Vagina (tissue), 2 donors: ENCODE data around the gene KRT71. TPM values are rescaled to one million over a fixed set of nuclear protein-coding genes. Genes with fewer than 3 reads are reported as not detected.
"Not testable (repeated sequence)": the region's sequence is repeated elsewhere in the genome, so short reads cannot be mapped to it uniquely, and the experiment has no call there.

ENCODE experiments used
- DNase-seq, 2 donors: peaks; one replicate each; pipeline ENCODE4 v3.0.0-alpha.2; 2017; ENCODE audit errors: extremely low spot score in 2 of 2
- H3K27ac ChIP-seq: fragments of 200-600 bp; sonication (generic); one replicate; pipeline ENCODE4 v1.5.1; 2019
- H3K27me3 ChIP-seq: fragments of 200-600 bp; sonication (generic); one replicate; pipeline ENCODE4 v1.5.1; 2019
- H3K36me3 ChIP-seq, 2 donors: fragments of 200-600 bp; sonication (generic); one replicate each; pipeline ENCODE4 v1.5.1; 2017 to 2019
- H3K4me1 ChIP-seq: fragments of 200-600 bp; sonication (generic); one replicate; pipeline ENCODE4 v1.5.1; 2019
- H3K4me3 ChIP-seq, 2 donors: fragments of 200-600 bp; sonication (generic); 1 replicate in 1 of 2; 2 replicates in 1 of 2; pipeline ENCODE4 v1.5.1; 2016 to 2019
- H3K9me3 ChIP-seq: fragments of 200-600 bp; sonication (generic); one replicate; pipeline ENCODE4 v1.5.1; 2019
- POLR2A ChIP-seq, 2 donors: fragments of 450-650 bp; IDR thresholded peaks; one replicate each; pipeline ENCODE4 v1.6.1; 2017; ENCODE audit warnings: antibody characterized with exemption in 2 of 2, mild to moderate bottlenecking in 2 of 2, moderate library complexity in 2 of 2
- POLR2AphosphoS5 ChIP-seq, 2 donors: sonication (generic); formaldehyde crosslinking; IDR thresholded peaks; one replicate each; pipeline ENCODE4 v1.9.0; 2017; ENCODE audit warnings: antibody characterized with exemption in 2 of 2, mild to moderate bottlenecking in 2 of 2, low read depth in 1 of 2; ENCODE audit not compliant: insufficient read depth in 1 of 2
- intact Hi-C: fragments of 100-400 bp; cut with DNase I; formaldehyde crosslinking; loops from one replicate; pipeline ENCODE4 v1.15.1; 2023
- total RNA-seq: library from RNA; depleted of rRNA; stranded (reverse); fragments of >200 nt; gene quantifications from one replicate; pipeline ENCODE4 v1.2.3, GENCODE V29; 2016
- TF ChIP-seq, protein P1 (sequence below), 3 experiments: fragments of 450-650 bp in 2 of 3; fragments of 200-600 bp in 1 of 3; sonication (generic) in 1 of 3; IDR thresholded peaks; one replicate each; pipeline ENCODE4 v1.5.1; 2017 to 2019; ENCODE audit warnings: antibody characterized with exemption in 3 of 3, mild to moderate bottlenecking in 2 of 3, moderate library complexity in 2 of 3

The KRT71 gene
- total RNA-seq, 1 donor from 2014 or later, result not detected

DNA sequence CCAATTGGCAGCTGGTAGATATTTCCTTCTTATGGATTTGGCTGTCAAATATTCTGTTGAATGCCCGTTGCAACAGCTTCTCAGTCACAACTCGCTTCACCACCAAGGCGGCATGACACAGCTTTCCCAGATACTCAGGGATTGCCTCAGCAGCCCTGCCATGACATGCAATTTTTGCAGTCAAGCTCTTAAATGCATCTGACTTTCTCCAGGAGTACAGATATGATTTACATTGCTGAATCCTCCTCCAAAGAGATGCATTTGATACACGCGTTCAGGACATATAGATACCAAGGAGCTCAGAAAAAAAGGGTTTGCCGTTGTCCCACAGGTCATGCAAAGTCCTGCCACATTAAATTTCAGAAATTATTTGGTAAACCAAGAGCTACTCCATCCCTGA, 39.2 kb downstream of the KRT71 start:
- peaks cover 12% of the 10 kb centered on the region for H3K4me1 ChIP-seq
- H3K4me3 ChIP-seq, result no peak overlapping the region
- DNase-seq, result peak in 1 of 2 donors; percentile 69
- no peak overlapping the region for H3K27ac ChIP-seq
- TF ChIP-seq POLR2AphosphoS5 (IDR thresholded peaks at IDR 0.05; ENCODE audit: insufficient read depth in 1 of 2, low read depth in 1 of 2) (no peak), POLR2A (IDR thresholded peaks at IDR 0.05) (no peak)
- TF ChIP-seq, protein P1, sequence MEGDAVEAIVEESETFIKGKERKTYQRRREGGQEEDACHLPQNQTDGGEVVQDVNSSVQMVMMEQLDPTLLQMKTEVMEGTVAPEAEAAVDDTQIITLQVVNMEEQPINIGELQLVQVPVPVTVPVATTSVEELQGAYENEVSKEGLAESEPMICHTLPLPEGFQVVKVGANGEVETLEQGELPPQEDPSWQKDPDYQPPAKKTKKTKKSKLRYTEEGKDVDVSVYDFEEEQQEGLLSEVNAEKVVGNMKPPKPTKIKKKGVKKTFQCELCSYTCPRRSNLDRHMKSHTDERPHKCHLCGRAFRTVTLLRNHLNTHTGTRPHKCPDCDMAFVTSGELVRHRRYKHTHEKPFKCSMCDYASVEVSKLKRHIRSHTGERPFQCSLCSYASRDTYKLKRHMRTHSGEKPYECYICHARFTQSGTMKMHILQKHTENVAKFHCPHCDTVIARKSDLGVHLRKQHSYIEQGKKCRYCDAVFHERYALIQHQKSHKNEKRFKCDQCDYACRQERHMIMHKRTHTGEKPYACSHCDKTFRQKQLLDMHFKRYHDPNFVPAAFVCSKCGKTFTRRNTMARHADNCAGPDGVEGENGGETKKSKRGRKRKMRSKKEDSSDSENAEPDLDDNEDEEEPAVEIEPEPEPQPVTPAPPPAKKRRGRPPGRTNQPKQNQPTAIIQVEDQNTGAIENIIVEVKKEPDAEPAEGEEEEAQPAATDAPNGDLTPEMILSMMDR (IDR thresholded peaks at IDR 0.05), result no peak
- intact Hi-C loops, result no loop called here
- no peaks in the 10 kb centered on the region for H3K27me3 ChIP-seq
- no peaks in the 10 kb centered on the region for H3K9me3 ChIP-seq
- H3K36me3 ChIP-seq, result no peaks in the 10 kb centered on the region

DNA sequence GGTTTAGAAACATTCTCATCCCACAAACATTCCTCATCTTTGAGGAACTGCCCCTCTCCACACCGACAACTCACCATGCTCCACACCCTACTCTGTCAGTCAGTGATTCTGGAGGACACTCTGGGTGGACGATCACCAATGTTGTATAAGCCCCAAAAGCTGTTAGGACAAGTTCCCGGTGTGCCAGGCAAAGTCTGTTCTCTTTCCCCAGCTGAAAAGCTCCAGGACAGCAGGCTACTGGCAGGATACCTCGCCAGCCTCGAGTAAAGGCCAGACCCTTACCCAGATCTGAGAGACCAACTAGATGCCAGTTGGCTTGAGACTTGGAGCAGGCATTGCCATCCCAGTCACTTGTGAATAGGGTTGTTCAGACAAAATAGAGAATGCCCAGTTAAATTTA, 44.7 kb downstream of the KRT71 start:
- TF ChIP-seq, protein P1 (IDR thresholded peaks at IDR 0.05), result no peak
- peak; percentile 80 to 84 for DNase-seq
- Histone ChIP-seq H3K27me3 (no peaks in the 10 kb centered on the region), H3K36me3 (no peaks in the 10 kb centered on the region), H3K4me3 (no peak overlapping the region), H3K9me3 (no peaks in the 10 kb centered on the region), H3K27ac (no peak overlapping the region), H3K4me1 (no peaks in the 10 kb centered on the region)
- intact Hi-C loops, result no loop called here

DNA sequence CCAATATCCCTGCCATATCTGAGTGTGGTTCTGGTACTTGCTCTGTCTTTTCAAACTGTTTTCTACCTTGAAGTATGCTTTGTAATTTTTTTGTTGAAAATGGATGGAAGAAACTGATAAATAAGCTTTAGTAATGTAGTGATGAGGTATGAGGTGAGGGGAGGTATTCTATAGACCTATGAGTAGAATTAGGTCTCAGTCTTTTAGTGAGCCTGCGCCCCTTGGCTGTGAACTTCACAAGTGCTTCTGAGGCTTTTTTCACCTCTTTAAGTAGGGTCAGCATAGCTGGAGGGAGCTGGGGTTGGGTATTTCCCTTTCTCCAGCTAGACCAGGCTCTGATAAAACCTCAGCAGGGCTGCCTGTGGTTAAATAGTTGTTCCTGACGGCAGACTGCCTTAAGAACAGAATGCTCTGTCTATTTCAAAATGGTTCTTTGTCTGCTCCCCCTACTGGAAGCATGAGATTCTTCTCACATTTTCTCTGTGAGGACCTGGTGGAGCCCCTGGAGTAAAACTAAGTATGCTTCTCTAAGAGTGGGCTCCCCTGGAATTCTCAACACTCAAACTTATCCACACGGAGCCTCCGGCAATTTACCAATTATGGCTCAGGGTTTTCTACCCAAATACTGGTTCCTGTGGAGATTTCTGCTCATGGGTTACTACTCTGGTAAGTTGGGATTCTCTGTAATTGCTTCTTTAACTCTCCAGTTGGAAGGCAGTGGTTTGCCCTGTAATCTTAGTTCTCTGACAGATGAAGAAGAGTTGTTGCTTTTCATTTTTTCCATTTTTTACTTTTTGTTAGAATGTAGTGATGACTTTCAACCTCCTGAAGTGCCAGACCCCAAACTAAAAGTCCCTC, 45.9 kb downstream of the KRT71 start:
- TF ChIP-seq POLR2A (IDR thresholded peaks at IDR 0.05) (no peak), POLR2AphosphoS5 (IDR thresholded peaks at IDR 0.05; ENCODE audit: insufficient read depth in 1 of 2, low read depth in 1 of 2) (no peak)
- TF ChIP-seq, protein P1 (IDR thresholded peaks at IDR 0.05), result peak in 2 of 3 experiments; percentile 23 to 50
- Histone ChIP-seq H3K4me3 (no peak overlapping the region), H3K9me3 (no peaks in the 10 kb centered on the region), H3K4me1 (no peaks in the 10 kb centered on the region), H3K36me3 (no peaks in the 10 kb centered on the region), H3K27ac (no peak overlapping the region), H3K27me3 (no peaks in the 10 kb centered on the region)
- intact Hi-C loops, result no loop called here
- DNase-seq, result peak in 1 of 2 donors; percentile 70

DNA sequence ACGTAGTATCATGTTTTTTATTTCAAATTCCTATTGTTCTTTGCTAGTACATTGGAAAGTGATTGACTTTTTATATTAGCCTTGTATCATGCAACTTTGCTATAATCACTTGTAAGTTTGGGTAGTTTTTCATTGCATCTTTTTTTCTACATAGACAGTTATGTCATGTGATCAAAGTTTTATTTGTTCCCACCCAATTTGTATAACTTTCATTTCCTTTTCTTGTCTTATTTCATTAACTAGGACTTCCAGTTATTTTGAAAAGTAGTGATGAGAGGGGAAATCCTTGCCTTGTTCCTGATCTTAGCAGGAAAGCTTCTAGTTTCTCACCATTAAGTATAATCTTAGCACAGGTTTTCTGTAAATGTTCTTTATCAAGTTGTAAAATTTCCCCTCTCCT, 50.1 kb downstream of the KRT71 start:
- Histone ChIP-seq H3K4me1 (no peaks in the 10 kb centered on the region), H3K9me3 (no peaks in the 10 kb centered on the region), H3K27me3 (no peaks in the 10 kb centered on the region), H3K27ac (no peak overlapping the region), H3K4me3 (no peak overlapping the region), H3K36me3 (no peaks in the 10 kb centered on the region)
- TF ChIP-seq POLR2AphosphoS5 (IDR thresholded peaks at IDR 0.05; ENCODE audit: insufficient read depth in 1 of 2, low read depth in 1 of 2) (no peak), POLR2A (IDR thresholded peaks at IDR 0.05) (no peak)
- TF ChIP-seq, protein P1 (IDR thresholded peaks at IDR 0.05), result no peak
- intact Hi-C loops, result no loop called here
- DNase-seq, result no peak

DNA sequence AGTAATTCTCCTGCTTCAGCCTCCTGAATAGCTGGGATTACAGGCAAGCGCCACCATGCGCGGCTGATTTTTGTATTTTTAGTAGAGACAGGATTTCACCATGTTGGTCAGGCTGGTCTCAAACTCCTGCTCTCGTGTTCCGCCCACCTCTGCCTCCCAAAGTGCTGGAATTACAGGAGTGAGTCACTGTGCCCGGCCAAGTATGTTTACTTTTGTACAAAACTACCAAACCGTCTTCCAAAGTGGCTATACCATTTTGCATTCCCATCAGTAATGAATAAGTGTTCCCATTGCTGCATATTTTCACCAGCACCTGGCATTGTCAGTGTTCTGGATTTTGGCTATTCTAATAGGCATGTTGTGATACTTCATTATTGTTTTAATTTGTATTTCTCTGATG, 51.5 kb downstream of the KRT71 start:
- TF ChIP-seq POLR2A (IDR thresholded peaks at IDR 0.05) (no peak), POLR2AphosphoS5 (IDR thresholded peaks at IDR 0.05; ENCODE audit: insufficient read depth in 1 of 2, low read depth in 1 of 2) (no peak)
- TF ChIP-seq, protein P1 (IDR thresholded peaks at IDR 0.05), result no peak
- no peaks in the 10 kb centered on the region for H3K4me1 ChIP-seq
- H3K36me3 ChIP-seq, result no peaks in the 10 kb centered on the region
- H3K27ac ChIP-seq, result no peak overlapping the region
- no peak for DNase-seq
- H3K9me3 ChIP-seq, result no peaks in the 10 kb centered on the region
- no peaks in the 10 kb centered on the region for H3K27me3 ChIP-seq
- no peak overlapping the region for H3K4me3 ChIP-seq
- intact Hi-C loops, result no loop called here

DNA sequence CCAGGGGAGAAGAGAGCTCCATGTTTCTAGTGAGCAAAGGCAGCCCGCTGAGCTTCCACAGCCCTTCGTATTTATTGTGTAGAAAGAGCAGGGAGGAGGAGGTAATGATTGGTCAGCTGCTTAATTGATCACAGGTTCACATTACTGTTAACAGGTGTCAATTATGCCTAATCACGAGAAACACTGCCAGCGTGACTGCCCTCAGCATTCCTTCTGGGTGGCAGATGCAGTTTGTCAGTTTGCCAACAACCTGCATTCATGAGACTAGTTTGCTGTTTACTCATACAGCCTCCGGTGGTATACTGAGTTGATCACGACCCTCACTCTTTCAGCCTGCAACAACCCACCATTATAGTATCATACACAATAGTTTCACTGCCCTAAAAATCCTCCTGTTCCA, 52.4 kb downstream of the KRT71 start:
- H3K36me3 ChIP-seq, intact Hi-C loops, H3K4me1 ChIP-seq, H3K27ac ChIP-seq, H3K4me3 ChIP-seq, H3K27me3 ChIP-seq, H3K9me3 ChIP-seq, DNase-seq: not testable (repeated sequence)
